Mesothelial cell of epicardium (in vitro differentiated cells): ENCODE data around the gene ISCU. TPM values are rescaled to one million over a fixed set of nuclear protein-coding genes. Genes with fewer than 3 reads are reported as not detected.

Source experiments
- DNase-seq, 2 experiments: peaks; one replicate each; pipeline ENCODE4 v3.0.0; 2021; ENCODE audit warnings: low spot score in 2 of 2; ENCODE audit not compliant: unreplicated experiment in 2 of 2
- H3K27ac Mint-ChIP-seq: 2 replicates; pipeline ENCODE4 v1.8.0; 2021; ENCODE audit warnings: mixed read lengths
- H3K27me3 Mint-ChIP-seq: 2 replicates; pipeline ENCODE4 v1.8.0; 2021; ENCODE audit warnings: low read depth, mixed read lengths
- H3K36me3 Mint-ChIP-seq: 2 replicates; pipeline ENCODE4 v1.8.0; 2021; ENCODE audit warnings: mixed read lengths
- H3K4me1 Mint-ChIP-seq: 2 replicates; pipeline ENCODE4 v1.8.0; 2021; ENCODE audit warnings: mixed read lengths
- H3K4me3 Mint-ChIP-seq: 2 replicates; pipeline ENCODE4 v1.8.0; 2021; ENCODE audit warnings: mild to moderate bottlenecking, moderate library complexity, mixed read lengths
- H3K9me3 Mint-ChIP-seq: 2 replicates; pipeline ENCODE4 v1.8.0; 2021; ENCODE audit warnings: mixed read lengths
- total RNA-seq: library from RNA; stranded (reverse); gene quantifications from 3 replicates; pipeline ENCODE4 v1.2.1, GENCODE V29; 2021
- TF ChIP-seq, protein P1 (sequence below): fragments of 200-600 bp; sonication (generic); IDR thresholded peaks from one replicate; pipeline ENCODE4 v1.5.0; 2021; ENCODE audit warnings: antibody characterized with exemption; ENCODE audit not compliant: unreplicated experiment

Gene ISCU
- total RNA-seq, 1 donor from 2014 or later = 64.9 TPM

DNA sequence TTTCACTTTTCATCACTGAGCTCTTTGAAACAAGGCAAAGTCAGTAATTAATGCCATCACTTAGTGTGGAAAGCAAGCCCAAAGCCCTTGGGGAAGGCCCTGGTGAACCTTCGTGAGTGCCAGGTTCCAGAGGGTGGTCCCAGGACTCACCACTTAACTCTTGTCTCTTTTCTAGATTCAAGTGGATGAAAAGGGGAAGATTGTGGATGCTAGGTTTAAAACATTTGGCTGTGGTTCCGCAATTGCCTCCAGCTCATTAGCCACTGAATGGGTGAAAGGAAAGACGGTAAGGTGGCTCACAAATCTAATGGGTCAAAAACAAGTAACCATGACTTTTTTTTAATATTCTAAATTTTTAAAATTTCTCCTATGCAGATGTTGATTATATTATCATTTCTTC, 2.8 kb downstream of the ISCU start:
- peaks cover 19% of the 10 kb centered on the region for H3K4me1 Mint-ChIP-seq
- DNase-seq = no peak
- no peaks in the 10 kb centered on the region for H3K27me3 Mint-ChIP-seq
- H3K9me3 Mint-ChIP-seq = no peaks in the 10 kb centered on the region
- peaks cover 18% of the 10 kb centered on the region for H3K36me3 Mint-ChIP-seq
- TF ChIP-seq, protein P1, sequence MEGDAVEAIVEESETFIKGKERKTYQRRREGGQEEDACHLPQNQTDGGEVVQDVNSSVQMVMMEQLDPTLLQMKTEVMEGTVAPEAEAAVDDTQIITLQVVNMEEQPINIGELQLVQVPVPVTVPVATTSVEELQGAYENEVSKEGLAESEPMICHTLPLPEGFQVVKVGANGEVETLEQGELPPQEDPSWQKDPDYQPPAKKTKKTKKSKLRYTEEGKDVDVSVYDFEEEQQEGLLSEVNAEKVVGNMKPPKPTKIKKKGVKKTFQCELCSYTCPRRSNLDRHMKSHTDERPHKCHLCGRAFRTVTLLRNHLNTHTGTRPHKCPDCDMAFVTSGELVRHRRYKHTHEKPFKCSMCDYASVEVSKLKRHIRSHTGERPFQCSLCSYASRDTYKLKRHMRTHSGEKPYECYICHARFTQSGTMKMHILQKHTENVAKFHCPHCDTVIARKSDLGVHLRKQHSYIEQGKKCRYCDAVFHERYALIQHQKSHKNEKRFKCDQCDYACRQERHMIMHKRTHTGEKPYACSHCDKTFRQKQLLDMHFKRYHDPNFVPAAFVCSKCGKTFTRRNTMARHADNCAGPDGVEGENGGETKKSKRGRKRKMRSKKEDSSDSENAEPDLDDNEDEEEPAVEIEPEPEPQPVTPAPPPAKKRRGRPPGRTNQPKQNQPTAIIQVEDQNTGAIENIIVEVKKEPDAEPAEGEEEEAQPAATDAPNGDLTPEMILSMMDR = no peak
- no peak overlapping the region for H3K27ac Mint-ChIP-seq
- H3K4me3 Mint-ChIP-seq = no peak overlapping the region

DNA sequence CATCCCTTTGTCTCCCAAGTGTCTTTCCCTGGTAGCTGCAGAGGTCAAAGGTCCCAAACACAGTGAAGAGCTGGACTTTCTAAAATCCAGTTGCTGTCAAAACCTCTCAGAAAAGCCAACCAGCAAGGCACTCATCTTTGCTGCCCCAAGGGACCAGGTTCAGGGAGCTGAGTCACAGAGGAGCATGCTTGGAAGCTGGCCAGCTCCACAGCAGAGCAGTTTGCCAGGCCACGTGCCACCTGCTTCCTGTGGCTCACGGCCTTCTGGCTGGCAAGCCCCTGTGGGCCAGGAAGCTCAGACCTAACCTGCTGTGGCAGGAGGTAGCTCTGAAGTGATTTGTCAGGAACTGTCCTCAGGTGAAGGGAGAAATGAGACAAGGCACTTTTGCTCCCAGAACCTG, 3.6 kb downstream of the ISCU start:
- H3K4me1 Mint-ChIP-seq = peaks cover 15% of the 10 kb centered on the region
- peaks cover 18% of the 10 kb centered on the region for H3K36me3 Mint-ChIP-seq
- H3K9me3 Mint-ChIP-seq = no peaks in the 10 kb centered on the region
- DNase-seq = no peak
- TF ChIP-seq, protein P1 = no peak
- no peak overlapping the region for H3K4me3 Mint-ChIP-seq
- no peaks in the 10 kb centered on the region for H3K27me3 Mint-ChIP-seq
- no peak overlapping the region for H3K27ac Mint-ChIP-seq

DNA sequence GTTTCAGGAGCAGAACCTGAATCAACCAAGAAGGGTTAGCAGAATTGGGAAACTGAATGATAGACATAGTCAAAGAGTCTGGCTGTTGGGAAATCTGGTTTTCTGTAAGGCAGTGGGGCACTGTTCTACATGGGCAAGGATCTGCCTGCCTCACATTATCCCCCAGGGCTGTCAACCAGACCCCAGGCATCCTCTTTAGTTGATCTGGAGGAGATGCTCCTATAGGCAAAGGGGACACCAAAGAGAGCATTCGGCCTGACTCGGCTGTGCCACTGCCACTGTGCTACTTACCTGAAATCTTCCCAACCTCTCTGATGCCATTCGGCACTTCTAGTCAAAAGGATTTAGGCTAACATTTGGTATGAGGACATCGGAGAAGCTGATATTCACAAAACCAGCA, 4.1 kb downstream of the ISCU start:
- peaks cover 15% of the 10 kb centered on the region for H3K4me1 Mint-ChIP-seq
- H3K27me3 Mint-ChIP-seq = no peaks in the 10 kb centered on the region
- no peaks in the 10 kb centered on the region for H3K9me3 Mint-ChIP-seq
- H3K27ac Mint-ChIP-seq = no peak overlapping the region
- DNase-seq = no peak
- TF ChIP-seq, protein P1 = no peak
- H3K4me3 Mint-ChIP-seq = no peak overlapping the region
- peaks cover 18% of the 10 kb centered on the region for H3K36me3 Mint-ChIP-seq

DNA sequence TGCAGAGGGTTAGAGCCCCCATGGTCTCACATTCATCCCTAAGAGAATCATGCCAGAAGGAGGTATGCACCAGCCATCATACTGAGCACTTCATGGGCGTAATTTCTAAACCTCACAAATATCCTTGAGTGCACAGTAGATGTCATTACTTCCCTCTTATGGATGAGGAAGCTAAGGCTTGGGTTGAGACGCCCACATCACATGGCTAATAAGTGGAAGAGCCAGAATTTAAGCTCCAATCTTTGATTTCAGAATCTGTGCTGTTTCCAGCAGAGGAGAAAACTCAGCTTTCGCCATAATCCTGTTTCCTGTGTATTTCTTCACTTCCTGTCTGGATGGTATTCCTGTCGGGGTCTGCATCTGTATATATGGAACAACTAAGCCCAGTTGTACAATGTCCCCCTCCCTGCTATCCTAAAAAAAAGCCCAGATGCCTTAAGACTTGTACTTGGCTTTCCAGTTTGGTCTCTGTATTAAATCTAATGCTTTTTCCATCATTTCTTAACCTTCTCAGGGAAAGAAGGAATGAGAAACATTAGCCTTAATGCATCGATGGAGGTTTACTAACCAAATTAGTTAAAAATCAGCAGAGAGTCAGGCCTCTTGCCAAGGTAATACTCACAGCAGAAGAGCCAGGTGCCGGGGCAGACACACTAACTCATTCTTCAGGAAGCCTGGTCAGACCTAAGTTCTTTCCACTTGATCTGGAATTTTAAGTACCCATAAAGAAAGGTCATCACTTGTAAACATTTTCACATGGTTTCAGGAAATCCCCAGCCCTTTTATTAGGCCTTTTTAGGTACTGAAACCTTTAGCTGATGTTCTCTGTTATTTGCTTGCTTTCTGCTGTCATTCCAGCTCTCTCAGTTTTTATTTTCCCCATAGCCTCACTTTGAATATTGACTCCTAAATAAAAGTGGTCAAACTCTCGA, 5.3 kb downstream of the ISCU start:
- no peaks in the 10 kb centered on the region for H3K9me3 Mint-ChIP-seq
- H3K4me3 Mint-ChIP-seq = no peak overlapping the region
- H3K27ac Mint-ChIP-seq = peak overlapping the region; percentile 39
- TF ChIP-seq, protein P1 = no peak
- peaks cover 10% of the 10 kb centered on the region for H3K4me1 Mint-ChIP-seq
- H3K27me3 Mint-ChIP-seq = no peaks in the 10 kb centered on the region
- peaks cover 18% of the 10 kb centered on the region for H3K36me3 Mint-ChIP-seq
- DNase-seq = no peak

DNA sequence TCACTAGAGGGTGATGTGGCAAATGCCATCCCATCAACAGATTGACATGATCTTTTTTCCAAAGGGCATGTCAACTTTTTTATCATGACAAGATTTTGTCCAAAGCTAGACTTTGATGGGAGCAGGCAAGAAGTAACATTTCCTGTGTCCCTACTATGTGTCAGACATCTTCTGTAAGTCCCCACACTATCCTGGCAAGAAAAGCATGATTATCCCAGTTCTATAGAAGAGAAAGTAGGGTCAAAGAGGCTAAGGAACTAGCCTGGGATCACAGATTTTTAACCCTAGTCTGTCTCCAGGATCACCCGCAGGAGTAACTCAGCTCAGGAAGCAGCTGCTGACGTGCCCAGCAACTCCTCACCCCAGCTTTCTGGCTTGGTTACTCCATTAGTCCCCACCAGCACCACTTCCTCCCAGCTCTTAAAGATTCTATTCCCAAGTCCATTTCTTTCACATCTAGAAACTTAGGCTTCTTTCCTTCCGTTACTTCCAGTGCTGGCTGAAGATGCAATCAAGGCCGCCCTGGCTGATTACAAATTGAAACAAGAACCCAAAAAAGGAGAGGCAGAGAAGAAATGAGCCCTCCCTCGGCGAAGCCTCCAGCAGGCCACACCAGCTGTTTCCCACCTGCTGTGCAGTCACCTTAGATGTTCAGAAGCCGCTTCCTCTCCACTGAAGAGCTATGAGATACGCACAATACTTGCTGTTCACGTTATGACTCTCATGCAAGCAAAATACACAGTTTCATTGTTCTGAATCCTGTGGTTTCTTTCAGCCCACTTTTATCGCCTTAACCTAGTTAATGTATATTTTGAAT, 6.2 kb downstream of the ISCU start:
- H3K27me3 Mint-ChIP-seq = no peaks in the 10 kb centered on the region
- H3K9me3 Mint-ChIP-seq = no peaks in the 10 kb centered on the region
- no peak for DNase-seq
- H3K36me3 Mint-ChIP-seq = peaks cover 18% of the 10 kb centered on the region
- H3K4me1 Mint-ChIP-seq = peaks cover 6% of the 10 kb centered on the region
- TF ChIP-seq, protein P1 = no peak
- H3K4me3 Mint-ChIP-seq = no peak overlapping the region
- H3K27ac Mint-ChIP-seq = peak overlapping the region; percentile 17
